GM21515 (cell line): ENCODE data around the gene TELO2.
A peak's percentile ranks its signal among the peaks of the same experiment; 100 is the strongest.
"Not testable (repeated sequence)": the region's sequence is repeated elsewhere in the genome, so short reads cannot be mapped to it uniquely, and the experiment has no call there.

Experiments
- ATAC-seq: cut with Tn5 transposase; IDR thresholded peaks from one replicate; pipeline ENCODE4 v1.9.1; 2021; ENCODE audit not compliant: unreplicated experiment

The TELO2 gene

DNA sequence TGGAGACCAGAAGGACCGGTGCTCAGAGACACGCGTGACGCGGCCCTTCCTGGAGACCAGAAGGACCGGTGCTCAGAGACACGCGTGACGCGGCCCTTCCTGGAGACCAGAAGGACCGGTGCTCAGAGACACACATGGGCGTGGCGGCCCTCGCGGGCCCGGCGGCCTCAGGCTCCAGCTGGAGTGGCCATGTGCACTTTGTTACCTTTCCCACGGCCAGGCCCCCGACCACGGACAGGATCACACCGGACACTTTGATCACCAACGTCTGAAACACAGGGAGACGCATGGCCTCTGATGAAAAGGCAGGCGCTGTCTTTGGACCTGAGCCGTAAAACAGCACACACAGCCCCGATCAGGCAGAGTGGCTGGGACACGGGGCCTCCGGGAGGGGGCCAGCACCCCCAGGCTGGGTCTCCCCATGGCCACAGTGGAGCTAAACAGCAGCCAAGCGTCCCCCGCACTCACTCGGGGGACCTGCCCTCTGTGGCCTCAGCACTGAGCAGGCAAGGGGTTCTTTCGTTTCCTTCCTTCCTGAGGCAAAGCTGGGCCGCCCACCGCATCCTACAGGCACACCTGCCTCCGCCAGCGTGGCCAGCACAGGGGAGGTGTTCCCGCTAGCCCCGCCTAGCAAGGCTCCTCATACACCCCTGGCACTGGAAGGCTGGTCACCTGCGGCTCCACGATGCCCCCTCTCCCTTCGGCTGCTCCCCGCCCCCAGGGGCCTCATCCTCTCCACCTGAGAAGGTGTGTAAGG, 35.5 kb upstream of the TELO2 start:
- ATAC-seq, result no peak

DNA sequence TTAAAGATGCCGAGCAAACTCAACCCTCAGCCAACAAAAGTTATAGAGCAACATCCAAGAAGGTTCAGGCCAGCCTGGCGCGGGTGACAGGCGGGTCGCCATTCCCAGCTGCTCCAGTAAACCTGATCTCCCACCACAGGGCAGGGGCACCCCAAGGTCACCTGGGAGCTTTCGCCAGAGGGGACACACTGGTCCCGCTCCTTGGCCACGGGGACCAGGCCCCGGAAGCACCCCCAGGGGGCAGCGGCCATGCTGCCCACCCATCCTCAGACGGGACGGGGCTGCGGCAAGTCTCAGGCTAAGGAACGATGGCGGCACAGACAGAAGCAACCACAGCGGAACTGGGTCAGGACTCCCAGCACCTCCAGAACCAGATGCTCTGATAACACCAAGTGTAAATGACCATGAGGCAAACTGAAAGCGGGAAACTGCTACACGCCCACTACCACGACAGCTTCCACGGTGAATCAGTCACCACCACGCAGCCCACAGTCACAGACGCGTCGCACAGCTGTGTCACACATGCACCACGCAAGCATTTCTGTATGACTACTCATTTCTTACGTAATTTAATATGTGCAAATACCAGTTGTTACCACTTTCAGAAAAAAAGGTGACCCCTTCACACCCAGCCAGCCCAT, 34.7 kb upstream of the TELO2 start:
- no peak for ATAC-seq

DNA sequence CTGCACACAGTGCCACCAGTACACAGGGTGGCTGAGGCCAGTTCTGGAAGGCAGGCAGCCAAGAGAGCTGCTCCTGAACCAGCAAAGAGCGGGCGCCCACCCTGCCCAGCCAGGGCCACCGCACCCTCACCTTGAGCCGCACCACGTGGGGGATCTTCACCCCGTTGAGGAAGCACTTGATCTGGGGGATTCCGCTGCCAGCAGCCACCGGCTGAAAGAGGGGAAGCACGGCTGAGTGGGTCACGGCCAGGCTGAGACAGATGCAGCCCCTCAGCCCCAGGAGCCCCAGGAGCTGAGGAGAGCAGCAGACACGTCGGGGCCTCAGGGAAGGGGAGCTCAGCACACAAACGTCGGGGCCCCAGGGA, 34.2 kb upstream of the TELO2 start:
- no peak for ATAC-seq

DNA sequence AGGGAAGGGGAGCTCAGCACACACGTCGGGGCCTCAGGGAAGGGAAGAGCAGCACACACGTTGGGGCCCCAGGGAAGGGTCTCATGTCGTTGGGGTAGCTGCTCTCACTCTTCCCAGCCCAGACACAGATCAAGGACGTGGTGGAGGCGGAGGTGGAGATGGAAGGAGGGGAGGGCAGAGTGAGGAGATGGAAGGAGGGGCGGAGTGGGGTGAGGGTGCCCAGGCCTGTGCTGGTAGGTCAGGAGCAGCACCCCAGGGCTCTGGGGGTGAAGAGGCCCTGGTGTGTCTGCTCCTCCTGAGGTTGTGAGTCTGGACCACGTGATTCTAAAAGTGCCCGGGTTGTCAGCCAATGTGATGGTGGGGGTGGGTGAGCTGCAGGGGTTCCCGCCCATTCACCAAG, 33.2 kb upstream of the TELO2 start:
- no peak for ATAC-seq

DNA sequence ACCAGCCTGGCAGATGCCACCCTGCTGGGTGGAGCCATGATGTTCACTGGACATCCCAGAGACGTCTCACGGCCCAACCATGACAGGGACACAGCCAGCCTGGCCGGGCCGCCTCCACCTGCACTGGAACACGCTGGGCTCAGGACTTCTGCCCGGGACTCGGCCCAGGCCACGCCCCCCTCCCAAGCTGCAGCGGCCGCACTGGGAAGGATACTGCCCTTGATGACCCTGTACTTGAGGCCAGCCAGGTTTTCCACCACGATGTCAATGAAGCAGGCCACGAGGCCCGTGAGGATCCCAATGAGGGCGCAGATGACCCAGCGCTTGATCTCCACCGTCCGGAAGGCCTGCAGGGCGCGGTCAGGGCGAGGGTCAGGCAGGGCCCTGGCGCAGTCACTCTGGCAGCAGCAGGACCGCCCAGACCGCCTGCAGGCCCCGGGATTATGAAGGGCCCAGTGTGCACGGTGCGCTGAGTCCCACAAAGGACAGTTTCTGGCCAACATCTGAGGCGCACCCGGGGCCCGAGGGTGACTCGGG, 32.5 kb upstream of the TELO2 start:
- no peak for ATAC-seq

DNA sequence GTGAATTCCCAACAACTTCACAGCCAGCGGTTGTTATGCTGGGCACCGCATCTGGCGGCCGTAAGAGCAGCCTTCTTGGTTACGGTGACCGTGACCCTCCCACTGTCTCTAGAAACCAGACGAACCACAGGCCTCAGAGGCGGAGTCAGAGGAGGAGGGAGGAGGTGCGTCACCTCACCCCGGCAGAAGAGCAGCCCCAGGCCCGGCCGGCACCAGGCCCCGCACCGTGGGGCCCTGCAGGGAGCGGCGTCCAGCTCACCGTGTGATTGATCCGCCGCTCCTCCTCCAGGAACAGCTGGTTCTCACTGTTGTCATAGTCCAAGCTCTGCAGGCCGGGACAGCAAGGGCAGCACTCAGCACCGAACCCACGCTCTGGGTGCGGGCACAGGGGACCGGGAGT, 32.0 kb upstream of the TELO2 start:
- no peak for ATAC-seq

DNA sequence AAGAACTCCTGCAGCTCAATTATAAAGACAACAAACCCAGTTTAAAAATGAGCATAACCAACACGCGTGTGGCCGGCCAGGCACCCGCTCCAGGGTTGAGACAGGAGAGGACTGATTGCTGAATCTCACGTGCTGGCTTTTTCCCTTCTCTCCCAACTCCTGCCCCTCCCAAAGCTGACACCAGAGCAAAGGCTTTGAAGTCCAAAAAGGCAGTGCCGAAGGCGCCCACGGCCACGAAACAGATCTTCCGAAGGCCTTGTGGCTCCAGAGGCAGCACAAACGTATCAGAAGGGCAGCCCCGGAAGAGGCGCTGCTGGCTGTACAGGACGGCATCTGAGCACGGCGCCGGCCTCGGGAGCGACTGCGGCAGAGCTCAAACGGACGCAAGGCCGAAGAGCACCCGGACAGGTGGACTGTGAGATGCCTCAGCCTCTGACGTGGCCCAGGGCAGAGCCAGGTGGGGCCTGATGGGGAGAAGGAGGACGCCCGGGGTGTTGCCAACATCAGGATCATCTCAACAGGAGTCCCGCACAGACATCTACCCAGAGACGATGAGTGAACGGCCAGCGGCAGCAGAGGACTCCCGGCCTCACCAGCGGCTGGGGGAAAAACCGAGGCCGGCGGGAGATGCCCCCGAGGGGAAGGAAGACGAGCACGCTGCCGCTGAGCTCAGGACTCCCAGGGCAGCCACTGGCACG, 28.8 kb upstream of the TELO2 start:
- ATAC-seq, result no peak

DNA sequence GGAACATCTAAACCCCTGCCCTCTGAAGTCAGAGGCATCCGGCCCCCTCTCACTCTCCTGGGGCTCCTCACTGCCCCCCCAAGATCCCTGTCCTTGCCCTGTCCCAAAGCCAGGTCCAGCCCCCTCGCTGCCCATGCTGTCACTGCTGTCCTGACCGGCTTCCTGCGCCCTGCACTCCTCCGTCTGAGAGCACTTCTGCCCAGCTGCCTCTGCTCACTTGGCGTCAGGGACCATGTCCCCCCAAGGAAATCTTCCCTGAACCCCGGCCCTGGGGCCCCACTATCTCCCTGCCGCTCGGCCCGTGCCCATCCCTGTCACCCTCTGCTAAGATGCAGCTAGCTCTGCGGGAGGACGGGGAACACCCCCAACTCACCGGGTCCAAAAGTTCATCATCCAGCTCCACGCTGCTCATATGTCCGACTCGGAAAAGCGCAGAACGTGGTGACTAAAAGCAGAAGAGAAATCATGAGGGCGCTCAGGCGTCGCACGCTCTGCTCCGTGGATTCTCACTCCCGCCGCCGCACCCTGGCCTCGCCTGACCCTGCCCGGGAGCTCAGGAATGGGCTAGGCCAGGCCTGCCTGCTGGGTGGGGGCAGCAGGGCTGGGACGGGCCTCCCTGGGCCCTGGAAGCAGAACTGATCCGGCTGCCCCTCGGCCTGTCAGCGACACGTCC, 28.1 kb upstream of the TELO2 start:
- no peak for ATAC-seq

DNA sequence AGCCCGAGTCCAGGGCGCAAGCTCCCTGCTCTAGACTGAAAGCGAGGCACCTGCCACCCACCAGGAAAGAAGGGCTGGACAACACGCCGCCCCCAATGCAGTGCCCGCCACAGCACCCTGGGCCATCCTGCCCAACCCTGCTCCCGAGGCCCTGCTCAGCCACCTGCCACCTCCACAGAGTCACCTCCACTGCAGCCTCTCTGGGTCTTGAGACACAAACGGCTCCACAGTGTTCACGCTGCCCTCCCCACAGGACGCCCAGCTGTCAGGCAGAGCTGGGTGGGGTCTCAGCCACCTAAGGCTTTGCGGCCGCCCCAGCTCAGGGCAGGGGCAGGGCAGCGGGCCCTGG, 27.6 kb upstream of the TELO2 start:
- no peak for ATAC-seq

DNA sequence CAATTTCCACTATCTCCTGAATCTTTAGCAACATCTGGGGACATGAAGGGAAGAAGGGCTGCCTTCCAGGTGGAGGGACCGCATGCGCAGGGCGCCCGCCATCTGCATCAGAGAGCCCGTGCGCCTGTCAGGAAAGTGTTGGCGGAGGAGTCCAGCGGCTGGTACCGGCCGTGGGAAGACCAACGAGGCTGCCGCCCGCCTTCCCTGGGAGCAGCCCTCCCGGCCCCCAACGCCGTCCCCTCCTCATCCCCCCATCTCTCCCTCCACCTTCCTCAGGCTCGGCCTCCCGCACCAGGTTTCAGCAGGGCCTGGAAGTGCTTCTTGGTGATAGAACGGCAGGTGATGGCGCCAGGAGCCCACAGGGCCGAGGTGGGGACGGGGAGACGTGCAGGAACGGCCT, 27.1 kb upstream of the TELO2 start:
- ATAC-seq, result no peak

DNA sequence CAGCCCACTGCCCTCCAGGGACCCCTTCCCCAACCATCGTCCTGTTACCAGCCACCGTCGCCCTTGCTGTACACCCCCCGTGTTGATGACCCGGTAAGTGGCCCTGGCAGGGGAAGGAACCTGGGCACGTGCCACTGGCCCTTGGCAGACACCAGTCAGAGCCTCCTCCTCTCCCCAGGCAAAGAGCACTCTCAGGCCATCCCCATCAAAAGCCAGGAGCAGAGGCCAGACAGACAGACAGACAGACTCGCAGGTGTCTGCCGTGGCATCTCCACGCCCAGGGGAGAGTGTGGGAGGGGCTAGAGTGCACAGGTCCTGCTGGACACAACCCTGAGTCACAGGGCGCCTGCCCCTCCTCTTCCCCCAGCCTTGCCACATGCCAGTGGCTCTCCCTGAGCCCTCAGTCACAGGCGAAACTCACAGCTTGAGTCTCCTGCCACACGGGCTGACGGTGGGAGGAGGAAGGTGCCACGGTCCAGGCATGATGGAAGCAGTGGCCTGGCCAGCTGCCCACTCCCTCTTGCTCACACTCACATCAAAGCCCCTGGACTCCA, 26.1 kb upstream of the TELO2 start:
- ATAC-seq, result no peak

DNA sequence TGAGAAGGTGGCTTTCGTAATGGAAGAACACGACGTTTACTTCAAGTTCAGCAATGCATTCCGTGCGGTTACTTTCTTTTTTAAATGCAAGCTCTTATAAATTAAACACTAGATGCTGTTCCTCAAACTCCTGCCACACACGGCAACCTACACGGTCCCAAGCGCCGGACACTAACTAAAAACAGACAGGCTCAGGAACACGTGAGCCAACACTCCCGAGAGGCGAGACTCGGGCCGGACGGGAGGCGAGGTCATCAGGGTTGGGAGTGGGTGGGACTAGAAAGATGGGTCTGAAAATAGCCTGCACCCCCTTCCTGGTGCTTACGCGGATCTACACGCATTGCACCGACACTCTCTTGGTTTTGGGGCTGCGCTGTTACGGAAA, 24.7 kb upstream of the TELO2 start:
- no peak for ATAC-seq

DNA sequence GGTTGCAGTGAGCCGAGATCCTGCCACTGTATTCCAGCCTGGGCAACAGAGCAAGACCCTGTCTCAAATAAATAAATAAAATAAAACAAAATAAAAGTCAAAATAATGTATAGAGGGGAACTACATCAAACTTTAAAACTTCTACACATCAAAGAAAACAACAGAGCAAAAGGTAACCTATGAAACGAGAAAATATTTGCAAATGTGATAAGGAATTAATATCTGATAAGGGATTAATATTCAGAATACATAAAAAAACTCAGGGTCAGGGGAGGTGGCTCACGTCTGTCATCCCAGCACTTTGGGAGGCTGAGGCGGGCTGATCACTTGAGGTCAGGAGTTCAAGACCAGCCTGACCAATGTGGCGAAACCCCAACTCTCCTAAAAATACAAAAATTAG, 24.0 kb upstream of the TELO2 start:
- ATAC-seq, result not testable (repeated sequence)

DNA sequence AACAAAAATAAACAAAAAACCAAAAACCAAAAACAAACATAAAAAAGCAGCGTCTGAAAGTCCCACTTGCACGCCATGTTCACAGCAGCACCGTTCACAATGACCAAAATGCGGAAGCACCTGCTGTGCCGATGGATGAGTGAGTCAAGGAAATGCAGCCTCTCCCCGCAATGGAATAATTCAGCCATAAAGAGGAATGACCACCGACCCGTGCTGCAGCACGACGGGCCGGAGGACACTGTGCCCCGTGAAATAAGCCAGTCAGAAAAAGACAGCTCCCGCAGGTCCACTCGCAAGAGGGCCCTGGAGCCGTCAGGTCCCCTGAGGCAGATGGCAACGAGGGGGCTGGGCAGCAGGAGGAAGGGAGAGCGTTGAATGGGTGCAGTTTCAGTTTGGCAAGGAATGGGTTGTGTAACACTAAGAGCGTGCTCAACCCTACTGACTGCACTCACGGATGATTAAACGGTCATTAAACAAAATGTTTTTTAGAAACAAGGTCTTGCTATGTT, 23.4 kb upstream of the TELO2 start:
- no peak for ATAC-seq

DNA sequence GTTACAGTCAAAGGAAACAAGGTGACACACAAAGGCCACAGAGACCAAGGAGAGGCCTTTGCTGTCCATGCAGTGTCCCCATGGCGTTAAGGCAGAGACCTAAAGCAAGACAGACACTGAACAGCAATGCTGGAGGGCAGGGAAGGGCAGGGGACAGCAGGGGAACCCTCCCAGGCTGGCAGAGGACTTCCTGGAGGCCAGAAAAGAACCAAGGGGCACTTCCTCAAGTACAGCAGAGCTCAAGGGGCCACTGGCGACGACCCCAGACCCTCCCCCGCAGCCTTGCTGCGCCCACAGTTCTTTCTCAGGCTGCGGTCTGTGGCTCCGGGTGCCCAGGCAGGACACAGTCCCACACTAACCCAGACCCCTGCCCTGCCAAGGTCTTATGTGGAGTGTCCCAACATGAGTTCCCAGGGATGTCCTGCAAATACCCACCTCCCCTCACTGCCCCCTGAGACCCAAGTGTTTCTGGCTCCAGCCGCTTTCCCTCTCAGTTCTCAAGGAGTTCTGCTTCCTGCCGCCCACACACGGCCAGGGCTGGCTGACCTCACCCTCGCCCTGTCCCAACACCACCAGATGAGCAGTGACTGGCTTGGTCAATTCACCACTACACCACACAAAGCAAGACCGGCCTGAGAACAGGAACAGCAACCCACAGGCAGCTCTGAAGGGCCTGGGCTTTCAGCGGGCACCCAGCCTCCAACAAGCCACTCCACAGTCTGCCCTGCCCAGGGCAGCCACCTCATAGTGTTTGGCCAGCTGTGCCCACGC, 22.5 kb upstream of the TELO2 start:
- ATAC-seq, result no peak

DNA sequence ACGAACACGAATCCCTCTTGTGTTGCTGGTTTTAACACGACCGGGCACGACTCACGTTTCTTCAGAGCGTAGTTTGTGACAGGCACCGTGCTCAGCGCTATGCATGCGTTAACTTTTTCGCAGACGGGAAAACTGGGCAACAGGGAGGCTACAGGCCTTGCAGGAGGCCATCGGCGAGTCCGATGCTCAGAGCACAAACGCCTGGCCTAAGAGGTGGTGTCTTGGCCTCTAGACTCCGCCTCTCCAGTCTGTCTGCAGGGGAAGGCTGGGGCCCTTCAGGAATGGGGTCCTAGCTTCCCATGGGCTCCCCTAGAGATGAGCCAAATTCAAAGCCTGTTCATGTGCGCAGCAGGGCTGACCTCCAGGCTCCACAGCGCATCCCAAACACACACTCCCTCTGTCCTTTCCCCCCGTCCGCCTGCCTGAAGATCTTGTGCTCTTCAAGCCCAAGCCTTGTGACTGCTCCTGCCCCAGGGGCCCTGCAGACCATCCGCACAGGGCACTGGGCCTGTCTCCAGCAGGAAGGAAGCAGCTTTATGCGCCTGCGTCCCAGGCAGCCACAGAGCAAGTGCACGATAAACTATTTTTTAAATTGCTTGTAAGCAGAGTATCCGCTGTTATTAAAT, 21.5 kb upstream of the TELO2 start:
- ATAC-seq, result no peak

DNA sequence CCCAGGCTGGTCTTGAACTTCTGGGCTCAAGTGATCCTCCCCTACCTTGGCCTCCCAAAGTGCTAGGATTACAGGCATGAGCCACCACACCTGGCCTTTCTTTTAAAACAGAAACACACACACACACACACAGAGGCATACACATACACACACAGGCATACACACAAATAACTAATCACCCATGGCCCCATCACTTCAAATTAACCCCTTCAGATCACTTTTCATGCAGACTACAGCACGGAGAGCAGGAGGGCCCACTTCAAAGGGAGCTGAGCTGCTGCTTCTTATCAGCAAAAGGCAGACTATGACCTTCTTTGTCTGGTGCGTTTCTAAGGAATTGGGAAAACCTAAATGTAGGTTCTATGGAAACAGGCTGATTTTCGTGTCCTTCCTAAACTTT, 20.2 kb upstream of the TELO2 start:
- no peak for ATAC-seq

DNA sequence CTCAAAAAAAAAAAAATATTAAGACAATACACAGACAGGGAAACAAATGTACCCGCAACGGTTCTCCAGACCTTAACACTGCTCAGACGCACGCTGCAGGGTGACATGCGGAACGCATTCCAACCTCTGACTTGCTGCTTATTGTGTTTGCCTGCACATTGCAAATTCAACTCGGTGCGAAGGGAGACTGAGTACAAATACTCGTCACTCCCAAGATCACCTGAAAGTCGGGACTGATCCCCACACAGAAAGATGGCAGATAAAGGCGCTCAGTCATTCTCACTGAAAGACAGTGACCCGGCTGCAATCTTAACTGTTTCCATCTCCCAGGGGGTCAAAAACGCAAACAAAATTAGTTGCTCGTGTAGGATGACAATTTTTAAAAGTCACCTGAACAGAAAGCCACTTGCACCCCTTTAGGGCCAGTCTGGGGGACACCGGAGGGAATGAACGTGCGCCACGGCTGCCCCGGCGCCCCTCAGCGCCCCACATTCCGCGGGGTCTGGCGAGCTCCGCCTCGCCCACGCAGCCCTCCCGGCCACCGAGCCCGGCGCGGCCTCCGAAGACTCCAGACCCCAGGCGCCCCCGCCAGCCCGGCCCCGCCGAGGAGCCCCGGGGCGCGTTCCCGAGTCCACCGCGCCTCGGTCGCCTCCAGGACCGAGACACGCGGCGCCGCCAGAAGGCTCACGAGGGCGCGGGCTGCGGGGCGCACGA, 18.9 kb upstream of the TELO2 start:
- peak; percentile 23 for ATAC-seq

DNA sequence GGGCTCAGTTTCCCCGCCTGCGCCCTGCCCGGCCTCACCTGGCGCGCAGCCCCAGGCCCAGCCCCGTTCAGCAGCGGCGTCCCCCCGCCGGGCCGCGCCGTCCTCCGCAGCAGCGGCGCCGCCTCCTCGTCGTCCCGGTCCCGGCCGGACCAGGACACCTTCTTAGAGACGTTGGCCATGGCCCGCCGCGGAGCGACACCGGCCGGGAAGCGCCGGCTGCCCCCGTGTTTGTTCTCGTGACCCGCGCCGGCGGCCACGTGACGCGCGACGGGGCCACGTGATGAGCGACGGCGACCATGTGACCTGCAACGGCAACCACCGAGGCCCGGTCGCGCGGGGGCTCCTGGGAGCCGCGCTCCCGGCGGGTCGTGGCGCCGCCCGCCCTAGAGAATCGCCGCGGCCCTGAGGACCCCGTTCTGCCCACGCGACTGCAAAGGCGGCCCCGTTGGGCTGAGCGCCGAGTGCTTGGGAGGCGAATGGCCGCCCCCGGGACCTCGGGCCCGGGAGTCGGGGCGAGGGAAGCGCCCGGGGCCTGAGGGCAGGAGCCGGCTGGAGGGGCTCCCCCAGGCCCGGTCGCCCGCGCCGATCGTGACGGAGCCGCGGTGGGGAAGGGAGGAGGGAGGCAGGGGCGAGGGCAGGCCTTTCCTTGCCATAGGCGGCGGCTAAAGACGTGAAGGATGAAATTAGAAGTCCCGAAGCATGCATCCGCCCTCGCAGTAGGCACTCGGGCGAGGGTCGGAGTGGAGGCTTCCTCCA, 18.2 kb upstream of the TELO2 start, which contains the start of gene CLCN7:
Gene CLCN7, minus strand, starts transcription at position 233 of the 756 bp plus-strand sequence. Its CDS starts 54 bp downstream, at position 179.
- ATAC-seq, result peak; percentile 75
